Islet precursor cell (in vitro differentiated cells): ENCODE results near the gene FOSL1.

ENCODE experiments used
- DNase-seq: peaks from one replicate; pipeline ENCODE4 v3.0.0-alpha.2; 2018

The FOSL1 gene

DNA sequence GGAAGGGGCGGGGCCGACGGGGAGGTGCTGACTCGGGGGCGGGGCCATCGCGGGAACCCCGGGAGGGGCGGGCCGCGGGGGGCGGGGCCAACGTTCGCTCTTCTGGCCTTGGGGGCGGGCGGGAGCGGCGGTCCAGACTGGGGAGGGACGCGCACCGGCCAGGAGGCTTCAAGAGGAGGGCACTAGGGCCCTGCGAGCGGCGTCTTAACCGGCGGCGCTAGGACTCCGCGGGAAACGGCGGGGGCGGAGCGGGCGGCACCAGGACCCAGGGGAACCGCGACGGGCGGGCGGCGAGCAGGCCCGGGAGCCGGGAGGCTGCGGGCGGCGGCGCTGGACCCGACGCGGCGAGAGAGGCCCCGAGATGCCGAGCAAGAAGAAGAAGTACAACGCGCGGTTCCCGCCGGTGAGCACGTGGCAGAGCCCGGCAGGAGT is 19.0 kb upstream of the FOSL1 start, which contains the start of gene DRAP1:
TSS of gene DRAP1 (plus strand) at position 286 of the 432 bp plus-strand sequence. CDS start at position 362, 76 bp downstream.
- peak; percentile 99 for DNase-seq

- peak; percentile 69 for DNase-seq
Observed at GRCh38 chr11:65918211-65919140, 18.3 kb upstream of the FOSL1 start, which contains the start of gene C11orf68. Gene C11orf68 (minus strand): TSS chr11:65919062. CDS start chr11:65919031, 31 bp downstream.

DNA sequence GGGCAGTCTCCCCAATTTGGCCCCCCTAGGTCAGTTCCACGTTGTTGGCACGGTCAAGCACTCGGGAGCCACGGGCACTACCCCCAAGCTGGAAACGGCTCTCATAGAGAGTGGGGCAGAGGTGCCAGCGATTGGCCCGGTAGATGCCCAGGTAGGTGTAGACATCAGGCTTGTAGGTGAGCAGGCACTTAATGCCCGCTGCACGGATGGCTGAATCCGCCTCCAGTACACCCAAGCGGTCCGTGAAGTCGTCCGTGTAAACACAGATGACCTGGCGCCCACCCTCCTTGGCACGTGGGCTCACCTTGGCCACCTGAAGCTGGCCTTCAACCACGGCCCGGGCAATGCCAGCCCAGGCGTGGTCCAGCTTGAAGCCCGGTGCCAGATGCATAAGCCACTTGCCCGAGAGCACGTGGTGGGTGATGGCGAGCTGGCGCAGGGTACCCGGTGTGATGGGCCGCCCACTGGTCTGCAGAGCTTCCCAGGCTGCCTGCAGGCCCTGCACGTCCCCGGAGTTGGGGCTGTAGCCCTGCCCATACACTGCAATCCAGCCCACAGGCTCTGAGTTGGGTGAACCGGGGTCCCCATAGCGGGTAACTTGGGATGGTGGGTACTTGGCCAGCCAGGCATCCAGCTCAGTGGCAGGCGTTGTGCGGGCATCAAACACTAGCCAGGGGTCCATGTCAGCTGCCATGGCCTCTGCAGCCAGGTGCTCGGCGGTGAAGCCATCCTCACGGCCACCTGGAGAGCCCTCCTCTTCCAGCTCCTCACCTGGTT is 17.4 kb upstream of the FOSL1 start:
- DNase-seq = no peak

DNA sequence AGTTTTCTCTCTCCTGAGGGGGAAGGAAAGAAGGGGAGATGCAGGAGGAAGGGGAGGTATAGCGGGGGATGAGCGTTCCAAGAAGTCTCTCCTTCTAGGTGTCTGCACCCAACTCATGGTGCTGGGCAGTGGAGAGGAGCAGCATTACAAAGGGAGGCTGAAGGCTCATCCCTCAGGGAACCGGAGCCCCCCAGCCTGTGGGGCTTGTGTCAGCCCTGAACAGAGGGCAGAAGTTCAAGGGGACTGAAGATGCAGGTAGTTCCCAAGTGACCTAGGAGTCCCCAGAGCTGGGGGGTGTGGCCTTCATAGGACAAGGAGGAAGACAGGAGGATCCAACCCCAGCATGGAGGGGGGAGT is 16.9 kb upstream of the FOSL1 start:
- DNase-seq = no peak

- no peak for DNase-seq
Observed at GRCh38 chr11:65916391-65916790, 16.2 kb upstream of the FOSL1 start.

GRCh38 chr11:65915821-65916251 is 15.6 kb upstream of the FOSL1 start:
- peak; percentile 98 for DNase-seq

DNA sequence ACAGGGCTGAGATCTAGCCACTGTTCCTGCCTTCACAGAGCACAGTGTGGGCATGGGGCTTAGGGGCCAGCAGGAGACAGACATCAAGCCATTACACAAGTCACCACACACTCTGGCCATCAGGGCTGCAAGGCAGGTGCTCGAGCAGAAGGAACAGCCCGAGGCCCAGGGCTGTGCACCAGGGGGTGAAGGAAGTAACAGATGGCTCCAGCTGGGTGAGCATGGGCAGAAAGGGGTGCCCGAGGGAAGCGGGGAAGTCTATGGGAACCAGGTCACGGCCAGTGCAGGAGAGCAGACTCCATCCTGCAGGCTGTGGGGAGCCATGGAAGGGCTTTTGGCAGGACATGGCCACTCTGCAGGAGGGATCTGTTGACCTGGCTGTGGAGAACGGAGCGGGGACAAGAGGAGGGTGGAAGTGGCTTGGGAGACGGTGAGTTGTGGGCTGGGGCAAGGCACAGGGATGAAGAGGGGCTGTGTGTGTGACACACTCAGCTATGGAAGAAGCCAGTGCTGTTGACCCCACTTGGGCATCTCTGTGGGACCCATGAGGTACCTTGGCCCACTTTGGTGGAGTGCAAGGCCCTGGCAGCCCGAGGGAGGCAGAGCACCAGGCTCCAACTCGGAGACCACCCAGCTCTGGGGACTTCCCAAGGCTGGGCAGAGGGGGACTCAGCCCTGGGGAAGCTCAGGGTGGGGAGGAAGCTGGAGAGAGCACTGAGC is 15.1 kb upstream of the FOSL1 start:
- DNase-seq = no peak

DNA sequence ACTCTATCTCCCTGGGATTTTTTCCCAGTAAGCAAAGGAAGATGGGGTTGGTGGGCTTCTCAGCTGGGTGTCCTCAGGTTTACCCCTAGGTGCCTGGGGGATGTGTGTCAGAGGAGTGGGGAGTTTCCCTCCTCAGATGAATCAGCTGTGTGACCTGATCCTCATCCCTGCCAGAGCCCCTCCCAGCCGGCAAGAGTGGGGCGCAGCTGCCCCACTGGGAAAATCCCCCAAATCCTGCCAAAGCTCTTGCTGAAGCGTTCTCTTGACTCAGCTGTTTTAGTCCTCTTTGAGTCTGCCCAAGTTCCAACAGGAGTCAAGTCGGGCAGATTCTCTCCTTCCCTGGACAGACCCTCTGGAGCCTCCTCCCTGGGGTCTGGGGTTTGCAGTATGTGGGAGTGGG is 12.7 kb upstream of the FOSL1 start:
- DNase-seq = no peak

- DNase-seq = peak; percentile 77
Observed at GRCh38 chr11:65911682-65912568, 11.7 kb upstream of the FOSL1 start.

DNA sequence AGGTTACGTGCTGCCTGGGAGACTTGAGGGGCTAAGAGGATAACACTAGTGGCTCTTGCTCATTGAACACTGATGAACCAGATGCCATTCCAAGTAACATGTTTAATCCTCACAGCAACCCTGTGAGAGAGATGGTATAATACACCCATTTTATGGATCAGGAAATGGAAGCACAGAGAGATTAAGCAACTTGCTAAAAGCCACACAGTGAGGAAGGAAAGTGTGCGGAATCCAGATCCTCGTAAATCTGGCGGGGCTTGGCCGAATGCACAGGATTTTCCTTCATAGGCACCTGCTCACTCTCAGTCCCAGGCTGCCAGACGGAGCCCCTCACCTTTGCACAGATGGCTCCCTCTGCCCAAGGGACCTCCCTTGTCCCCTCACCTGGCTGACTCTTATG is 7.7 kb upstream of the FOSL1 start:
- DNase-seq = no peak

DNA sequence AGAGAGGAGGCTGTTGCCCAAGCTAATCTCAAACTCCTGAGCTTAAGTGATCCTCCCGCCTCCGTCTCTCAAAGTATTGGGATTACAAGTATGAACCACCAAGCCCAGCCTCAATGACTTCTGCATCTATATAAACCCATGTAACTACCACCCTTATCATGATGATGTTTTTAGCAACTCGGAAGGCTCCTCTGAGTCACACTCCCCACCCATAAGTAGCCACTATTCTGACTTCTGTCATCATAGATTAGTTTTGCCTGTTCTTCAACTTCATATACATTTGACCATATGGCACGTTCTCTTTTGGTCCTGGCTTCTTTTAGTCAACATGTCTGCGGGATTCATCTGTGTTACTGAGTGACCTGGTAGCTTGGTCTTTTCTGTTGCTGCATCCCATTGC is 6.4 kb upstream of the FOSL1 start:
- DNase-seq = no peak

DNA sequence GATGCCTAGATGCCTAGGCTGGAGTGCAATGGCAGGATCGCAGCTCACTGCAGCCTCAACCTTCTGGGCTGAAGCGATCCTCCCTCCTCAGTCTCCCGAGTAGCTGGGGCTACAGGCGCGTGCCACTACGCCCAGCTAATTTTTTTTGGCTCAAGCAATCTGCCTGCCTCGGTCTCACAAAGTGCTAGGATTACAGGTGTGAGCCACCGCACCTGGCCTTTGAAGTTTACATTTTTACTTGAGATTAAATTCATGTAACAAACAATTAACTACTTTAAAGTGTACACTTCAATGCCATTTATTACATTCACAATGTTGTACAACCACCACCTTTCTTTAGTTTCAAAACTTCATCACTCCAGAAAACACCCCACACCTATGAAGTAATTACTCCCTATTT is 3.5 kb upstream of the FOSL1 start:
- DNase-seq = no peak

DNA sequence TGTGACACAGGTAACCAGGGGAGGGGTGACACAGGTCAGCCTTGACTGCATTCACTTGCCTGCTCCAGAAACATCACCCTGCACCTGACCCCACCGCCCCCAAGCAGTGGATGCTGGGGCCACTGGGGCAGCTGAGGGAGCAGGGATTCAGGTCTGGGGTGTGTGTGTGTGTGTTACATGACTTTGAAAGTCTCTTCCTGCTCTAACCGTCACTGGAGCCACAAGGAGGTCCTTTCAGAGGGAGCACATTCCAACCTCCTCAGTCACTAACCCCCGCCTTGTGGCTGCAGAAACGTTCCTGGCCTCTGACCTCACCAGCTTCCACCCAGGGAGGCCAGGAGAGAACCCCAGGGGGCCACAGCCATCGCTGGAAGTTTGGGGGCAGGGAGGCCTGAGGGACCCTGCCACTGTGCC is 2.9 kb upstream of the FOSL1 start:
- DNase-seq = peak; percentile 96

DNA sequence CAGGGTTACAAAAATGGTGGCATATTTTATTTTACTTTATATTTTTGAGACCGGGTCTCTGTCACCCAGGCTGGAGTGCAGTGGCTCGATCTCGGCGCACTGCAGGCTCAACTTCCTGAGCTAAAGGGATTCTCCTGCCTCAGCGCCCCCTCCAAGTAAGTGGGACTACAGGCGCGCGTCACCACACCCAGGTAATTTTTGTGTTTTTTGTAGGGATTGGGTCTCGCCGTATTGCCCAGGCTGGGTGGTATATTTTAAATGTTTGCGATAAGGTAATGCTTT is 652 bp upstream of the FOSL1 start:
- DNase-seq = no peak

DNA sequence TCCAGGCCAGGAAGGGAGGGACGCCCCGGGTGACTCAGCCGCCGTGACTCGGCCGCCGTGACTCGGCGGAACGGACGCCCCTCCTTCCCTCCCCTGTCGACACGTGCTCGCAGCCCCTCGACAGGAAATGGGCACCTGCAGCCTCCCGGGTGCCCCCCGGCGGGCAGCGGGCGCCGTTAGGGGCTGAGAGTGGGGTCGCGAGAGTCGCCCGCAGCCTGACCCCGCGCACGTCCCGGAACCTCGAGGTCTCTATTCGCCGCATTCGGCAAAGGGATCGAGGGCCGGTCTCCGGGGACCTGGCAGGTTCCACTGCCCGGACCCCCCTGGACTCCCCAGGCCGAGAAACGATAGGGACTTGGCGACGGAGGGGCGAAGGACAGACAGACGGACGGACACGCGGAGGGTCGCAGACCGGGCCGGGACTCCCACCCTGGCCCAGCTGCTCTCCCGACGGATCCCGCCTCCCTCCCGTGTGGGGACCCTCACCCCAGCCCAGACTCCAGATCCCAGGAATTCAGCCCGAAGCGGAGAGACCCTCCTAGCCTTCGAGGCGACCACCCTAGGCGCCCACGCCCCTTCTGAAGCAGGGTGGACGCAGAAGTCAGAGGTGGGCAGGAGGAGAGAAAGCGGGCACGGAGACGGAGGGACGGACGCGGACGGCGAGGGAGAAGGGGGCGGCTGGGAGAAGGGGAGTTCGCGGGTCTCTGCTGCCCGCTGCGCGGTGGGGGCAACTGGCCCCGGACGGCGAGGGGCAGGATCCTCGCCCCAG is 648 bp downstream of the FOSL1 start:
- peak; percentile 92 for DNase-seq

- no peak for DNase-seq
Observed at GRCh38 chr11:65898656-65899355, 1.4 kb downstream of the FOSL1 start.

DNA sequence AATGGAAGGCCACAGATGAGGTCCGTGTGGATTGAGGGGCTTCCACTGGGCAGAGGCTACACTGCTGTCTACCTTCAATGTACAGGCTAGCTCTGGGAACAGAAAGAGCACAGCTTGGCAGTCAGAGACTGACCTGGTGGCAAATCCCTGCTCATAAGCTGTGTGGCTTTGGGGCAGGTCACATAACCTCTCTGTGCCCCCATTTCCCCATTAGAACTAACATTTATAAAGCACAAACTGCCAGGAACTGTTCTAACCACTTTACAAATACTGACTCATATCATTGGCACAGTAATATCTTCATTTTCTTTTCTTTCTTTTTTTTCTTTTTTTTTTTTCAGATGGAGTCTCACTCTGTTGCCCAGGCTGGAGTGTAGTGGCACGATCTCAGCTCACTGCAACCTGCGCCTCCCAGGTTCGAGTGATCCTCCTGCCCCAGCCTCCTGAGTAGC is 3.1 kb downstream of the FOSL1 start:
- DNase-seq = no peak

DNA sequence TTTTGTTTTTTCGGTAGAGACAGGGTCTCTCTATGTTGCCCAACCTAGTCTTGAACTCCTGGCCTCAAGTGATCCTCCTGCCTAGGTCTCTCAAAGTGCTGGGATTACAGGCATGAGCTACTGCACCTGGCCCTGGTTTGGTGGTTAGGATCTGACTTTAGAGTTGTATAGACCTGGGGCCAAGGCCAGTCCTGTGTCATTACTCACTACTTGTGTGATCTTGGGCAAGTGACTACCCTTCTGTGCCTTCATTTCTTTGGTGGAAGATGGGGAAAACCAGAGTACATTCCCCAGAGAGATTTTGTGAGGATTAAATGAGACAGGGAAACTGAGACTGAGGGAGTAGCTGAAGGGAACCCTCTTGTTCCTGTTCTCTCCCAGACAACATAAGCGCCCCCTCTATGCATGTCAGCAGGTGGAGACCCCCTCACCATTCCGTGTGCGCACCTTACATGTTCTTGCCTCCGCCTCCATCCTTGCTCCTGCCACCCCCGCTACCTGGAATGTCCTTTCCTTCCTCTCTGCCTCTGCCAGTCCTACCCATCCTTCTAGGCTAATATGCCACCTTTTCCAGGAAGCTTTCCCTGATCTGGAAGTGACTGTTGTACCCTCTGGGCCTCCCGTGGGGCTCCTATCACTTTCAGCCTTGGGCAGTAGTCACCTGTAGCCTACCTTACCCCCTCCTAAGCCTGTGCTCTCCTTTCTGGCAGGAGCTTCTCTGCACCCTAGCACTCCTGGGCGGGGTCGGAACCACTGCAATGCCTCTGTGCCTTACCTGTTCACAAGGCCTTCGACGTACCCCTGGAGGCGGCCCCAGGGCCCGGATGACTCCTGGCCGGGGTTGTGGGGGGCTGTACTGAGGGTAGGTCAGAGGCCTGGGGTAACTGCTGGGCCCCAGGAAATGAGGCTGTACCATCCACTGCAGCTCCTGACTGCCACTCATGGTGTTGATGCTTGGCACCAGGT is 3.9 kb downstream of the FOSL1 start:
- DNase-seq = no peak

DNA sequence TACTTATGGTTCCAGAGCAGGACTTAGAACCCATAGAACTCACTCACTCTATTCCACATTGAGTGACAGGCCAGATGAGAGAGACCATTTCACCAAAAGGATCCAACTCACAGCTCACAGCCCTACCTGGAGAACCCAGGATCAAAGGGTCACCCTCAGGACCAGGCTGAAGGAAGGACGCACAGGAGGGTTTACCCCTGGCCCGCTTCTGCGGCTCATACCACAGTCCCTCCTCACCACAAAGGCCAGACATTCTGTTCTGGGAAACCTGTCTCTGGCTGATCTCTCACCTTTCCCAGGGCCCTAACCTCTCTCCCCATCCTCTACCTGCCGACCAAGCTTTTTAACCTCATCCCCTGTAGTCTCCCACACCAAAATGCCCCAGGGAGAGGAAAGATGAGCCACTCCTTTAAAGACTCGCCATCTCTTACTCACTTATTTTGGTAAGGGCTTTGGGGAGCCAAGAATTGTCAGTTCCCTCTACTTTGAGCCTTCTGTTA is 4.7 kb downstream of the FOSL1 start:
- DNase-seq = no peak
